Activated T-helper 1 cell treated with anti-CD3 and anti-CD28 coated beads, Interleukin-12 subunit alpha, Interleukin-12 subunit beta, Interleukin-2, Interleukin-4 antibody, amounts not matched to agents 30 ng/mL and 10 ng/mL and 1 ng/mL, durations not matched to agents 14 hours and 24 hours and 36 hours (primary cell): ENCODE measurements around the gene PIP4P1. TPM values are rescaled to one million over a fixed set of nuclear protein-coding genes. Genes with fewer than 3 reads are reported as not detected.

Experiments
- total RNA-seq: library from RNA; stranded (reverse); gene quantifications from 2 replicates; pipeline ENCODE4 v1.2.3, GENCODE V29; 2022

The PIP4P1 gene
- total RNA-seq, 1 donor from 2014 or later, result 36.6 TPM

Other genes with a start within 250 kb of the PIP4P1 start
- not detected in 2 replicates for gene OR11H6, start 237.7 kb downstream of the PIP4P1 start, total RNA-seq
- gene OR11H7, start 232.5 kb downstream of the PIP4P1 start, total RNA-seq, result not detected in 2 replicates
- not detected in 2 replicates for gene OR11H4, start 222.1 kb downstream of the PIP4P1 start, total RNA-seq
- gene TTC5, start 155.5 kb downstream of the PIP4P1 start, total RNA-seq, result 33.0 and 33.7 TPM in 2 replicates
- 61.2 and 72.5 TPM in 2 replicates for gene CCNB1IP1, start 128.2 kb downstream of the PIP4P1 start, total RNA-seq
- gene PARP2, start 117.8 kb downstream of the PIP4P1 start, total RNA-seq, result 32.5 and 36.6 TPM in 2 replicates
- 39.3 and 41.9 TPM in 2 replicates for gene TEP1, start 47.9 kb downstream of the PIP4P1 start, total RNA-seq
- 0.05 TPM in 2 replicates for gene KLHL33, start 25.3 kb downstream of the PIP4P1 start, total RNA-seq
- gene OSGEP, start 6.6 kb downstream of the PIP4P1 start, total RNA-seq, result 69.6 and 77.4 TPM in 2 replicates
- gene APEX1, start 6.2 kb downstream of the PIP4P1 start, total RNA-seq, result 236 and 242 TPM in 2 replicates
- 149 TPM in 2 replicates for gene PNP, start 8.0 kb upstream of the PIP4P1 start, total RNA-seq
- gene RNASE10, start 44.1 kb upstream of the PIP4P1 start, total RNA-seq, result 0.26 and 0.29 TPM in 2 replicates
- not detected in 2 replicates for gene RNASE9, start 99.6 kb upstream of the PIP4P1 start, total RNA-seq
- gene RNASE11, start 126.6 kb upstream of the PIP4P1 start, total RNA-seq, result not detected in 2 replicates
- not detected in 2 replicates for gene RNASE12, start 129.9 kb upstream of the PIP4P1 start, total RNA-seq
- gene OR6S1, start 180.3 kb upstream of the PIP4P1 start, total RNA-seq, result not detected in 2 replicates
- gene RNASE4, start 223.1 kb upstream of the PIP4P1 start, total RNA-seq, result 0.34 and 0.39 TPM in 2 replicates
- 0.57 and 0.59 TPM in 2 replicates for gene ANG, start 227.3 kb upstream of the PIP4P1 start, total RNA-seq